SK-N-MC (cell line): ENCODE data around the gene SIM1.

Experiments used
- DNase-seq: peaks from one replicate; pipeline ENCODE4 v3.0.0-alpha.2; 2011; ENCODE audit warnings: low read depth, low spot score
- H3K27ac ChIP-seq: fragments of 200-600 bp; sonication (generic); 2 replicates; pipeline ENCODE4 v1.5.1; 2016; ENCODE audit warnings: mixed run types
- H3K36me3 ChIP-seq: fragments of 200-600 bp; sonication (generic); 2 replicates; pipeline ENCODE4 v1.6.1; 2017; ENCODE audit warnings: antibody characterized with exemption, low read length, mixed read lengths; ENCODE audit not compliant: insufficient read depth
- H3K4me3 ChIP-seq: fragments of 200-600 bp; sonication (generic); 2 replicates; pipeline ENCODE4 v1.5.1; 2016
- H3K9ac ChIP-seq: fragments of 200-600 bp; sonication (generic); 2 replicates; pipeline ENCODE4 v1.8.0; 2017; ENCODE audit warnings: mixed run types, mixed read lengths; ENCODE audit not compliant: insufficient read length
- H3K9me3 ChIP-seq: fragments of 200-600 bp; sonication (generic); 2 replicates; pipeline ENCODE4 v1.6.1; 2017; ENCODE audit warnings: low read depth, mild to moderate bottlenecking, antibody characterized with exemption, low read length, moderate library complexity, mixed read lengths
- EZH2 ChIP-seq: fragments of 200-600 bp; sonication (generic); IDR thresholded peaks from one replicate; pipeline ENCODE4 v1.6.1; 2017; ENCODE audit warnings: antibody characterized with exemption
- FOXP2 ChIP-seq: optimal IDR thresholded peaks from 2 replicates; pipeline ENCODE3; 2011; ENCODE audit warnings: mild to moderate bottlenecking, moderate library complexity; ENCODE audit not compliant: insufficient read depth; ENCODE audit errors: extremely low read length, control extremely low read depth
- POLR2AphosphoS5 ChIP-seq: IDR thresholded peaks from 2 replicates; pipeline ENCODE4 v1.6.1; 2012; ENCODE audit warnings: mild to moderate bottlenecking, low read depth, low read length, borderline replicate concordance

Gene SIM1

DNA sequence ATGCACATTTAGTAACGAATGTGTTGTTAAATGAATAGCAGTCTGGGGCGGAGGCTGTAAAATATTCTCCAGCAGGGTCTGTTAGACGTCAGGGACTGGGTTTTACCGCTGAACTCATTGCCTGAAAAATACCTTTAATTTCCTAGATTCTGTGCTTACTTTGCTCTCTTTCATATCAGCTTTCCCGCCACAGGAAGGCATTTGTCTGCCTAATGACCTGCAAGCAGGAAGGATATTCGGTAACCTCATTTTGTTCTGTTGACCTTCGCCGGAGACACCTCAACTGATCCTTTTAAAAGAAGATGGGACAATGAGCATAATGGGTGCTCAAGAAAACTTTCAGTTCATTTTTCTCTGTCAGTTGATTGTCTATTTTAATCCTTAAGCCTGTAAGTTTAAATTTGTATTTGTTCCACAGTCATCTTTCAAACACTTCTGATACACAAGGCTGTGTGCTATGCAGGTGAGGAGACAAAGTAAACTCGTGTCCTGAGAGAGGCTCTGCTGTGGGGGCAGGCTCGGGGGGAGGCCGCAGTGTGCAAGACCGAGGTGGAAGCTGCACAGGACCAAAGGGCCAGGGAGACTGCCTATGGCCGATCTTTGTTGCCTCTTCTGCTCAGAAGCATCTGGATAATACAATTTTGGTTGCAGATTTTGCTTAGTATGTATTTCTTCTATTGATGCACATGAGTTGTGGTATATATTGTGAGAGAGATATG, 27.4 kb upstream of the SIM1 start:
- H3K9ac ChIP-seq: no peak overlapping the region
- TF ChIP-seq EZH2 (no peak), POLR2AphosphoS5 (no peak), FOXP2 (no peak)
- no peaks in the 10 kb centered on the region for H3K9me3 ChIP-seq
- H3K36me3 ChIP-seq: no peaks in the 10 kb centered on the region
- no peak overlapping the region for H3K27ac ChIP-seq
- no peak overlapping the region for H3K4me3 ChIP-seq
- no peak for DNase-seq

DNA sequence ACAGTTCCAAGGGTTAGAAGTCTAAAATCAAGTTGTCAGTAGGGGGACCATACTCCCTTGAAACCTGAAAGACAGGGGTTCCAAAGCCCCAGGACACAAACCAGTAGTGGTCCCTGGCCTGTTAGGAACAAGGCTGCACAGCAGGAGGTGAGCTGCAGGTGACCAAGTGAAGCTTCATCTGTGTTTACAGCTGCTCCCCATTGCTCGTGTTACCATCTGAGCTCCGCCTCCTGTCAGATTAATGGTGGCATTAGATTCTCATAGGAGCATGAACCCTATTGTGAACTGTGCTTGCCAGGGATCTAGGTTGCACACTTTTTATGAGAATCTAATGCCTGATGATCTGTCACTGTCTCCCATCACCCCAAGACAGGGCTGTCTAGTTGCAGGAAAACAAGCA, 25.3 kb upstream of the SIM1 start:
- no peak for TF ChIP-seq FOXP2
- TF ChIP-seq EZH2: no peak
- no peak for TF ChIP-seq POLR2AphosphoS5
- no peaks in the 10 kb centered on the region for H3K36me3 ChIP-seq
- DNase-seq: no peak
- no peak overlapping the region for H3K27ac ChIP-seq
- no peaks in the 10 kb centered on the region for H3K9me3 ChIP-seq
- no peak overlapping the region for H3K4me3 ChIP-seq
- H3K9ac ChIP-seq: no peak overlapping the region

DNA sequence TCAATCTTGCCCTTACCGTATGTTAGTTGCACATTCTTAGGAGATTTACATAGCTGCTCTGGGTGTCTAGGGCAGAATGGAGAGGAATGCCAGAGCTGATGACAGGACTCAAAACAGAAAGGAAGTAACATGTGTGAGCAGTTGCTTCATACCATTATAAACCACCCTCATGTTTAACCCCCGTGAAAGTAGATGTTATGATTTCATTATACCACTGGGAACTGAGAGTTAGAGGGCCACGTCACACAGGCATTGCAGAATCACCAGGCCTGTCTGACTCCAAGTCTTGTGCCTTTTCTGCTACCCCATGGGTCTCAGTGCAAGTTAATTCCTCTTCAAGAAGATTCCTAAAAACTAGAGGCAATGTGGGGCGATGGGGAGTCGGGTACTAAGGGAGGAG, 23.5 kb upstream of the SIM1 start:
- Histone ChIP-seq H3K36me3 (no peaks in the 10 kb centered on the region), H3K4me3 (no peak overlapping the region), H3K9ac (no peak overlapping the region), H3K9me3 (no peaks in the 10 kb centered on the region), H3K27ac (no peak overlapping the region)
- no peak for TF ChIP-seq FOXP2
- no peak for TF ChIP-seq EZH2
- no peak for TF ChIP-seq POLR2AphosphoS5
- DNase-seq: no peak

DNA sequence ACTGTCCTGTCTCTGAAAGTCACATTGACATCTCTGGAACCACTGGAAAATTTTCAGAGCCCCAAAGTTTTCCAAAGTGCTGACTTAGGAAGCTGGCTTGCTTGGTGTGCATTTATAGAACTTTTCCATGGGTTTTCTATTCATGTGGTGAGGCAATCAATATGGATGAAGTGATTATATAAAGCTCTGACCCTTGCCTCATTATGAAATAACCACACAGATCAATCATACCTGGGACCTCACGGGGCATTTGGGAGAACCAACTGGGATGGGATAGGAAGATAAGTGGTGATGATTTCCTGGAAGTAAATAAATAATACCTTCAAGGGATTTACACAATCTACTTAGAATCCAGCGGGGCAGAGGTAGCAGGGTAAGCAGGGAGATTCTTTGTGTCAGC, 22.9 kb upstream of the SIM1 start:
- Histone ChIP-seq H3K9ac (no peak overlapping the region), H3K36me3 (no peaks in the 10 kb centered on the region), H3K27ac (no peak overlapping the region), H3K9me3 (no peaks in the 10 kb centered on the region), H3K4me3 (no peak overlapping the region)
- no peak for TF ChIP-seq FOXP2
- no peak for TF ChIP-seq POLR2AphosphoS5
- no peak for DNase-seq

DNA sequence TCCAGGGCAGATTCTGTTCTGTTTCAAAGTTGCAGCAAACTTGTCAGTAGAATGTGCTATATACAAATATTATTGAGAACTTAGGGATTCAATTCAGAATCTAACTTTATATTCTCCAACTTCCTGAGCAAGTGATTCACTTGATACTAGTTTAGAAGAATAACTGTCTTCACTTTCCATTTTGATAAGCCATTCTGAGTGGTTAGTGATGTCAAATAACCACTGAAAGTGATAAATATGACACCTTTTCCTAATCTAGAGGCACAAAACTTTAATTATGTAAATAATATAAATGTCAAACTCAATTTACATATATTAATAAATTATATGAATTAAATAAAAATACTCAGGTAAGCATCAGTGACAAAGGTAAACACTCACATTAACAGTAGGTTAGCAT, 20.5 kb upstream of the SIM1 start:
- H3K9ac ChIP-seq: no peak overlapping the region
- no peak overlapping the region for H3K27ac ChIP-seq
- H3K4me3 ChIP-seq: no peak overlapping the region
- TF ChIP-seq FOXP2: no peak
- TF ChIP-seq EZH2: no peak
- TF ChIP-seq POLR2AphosphoS5: no peak
- H3K9me3 ChIP-seq: no peaks in the 10 kb centered on the region
- no peaks in the 10 kb centered on the region for H3K36me3 ChIP-seq
- no peak for DNase-seq

DNA sequence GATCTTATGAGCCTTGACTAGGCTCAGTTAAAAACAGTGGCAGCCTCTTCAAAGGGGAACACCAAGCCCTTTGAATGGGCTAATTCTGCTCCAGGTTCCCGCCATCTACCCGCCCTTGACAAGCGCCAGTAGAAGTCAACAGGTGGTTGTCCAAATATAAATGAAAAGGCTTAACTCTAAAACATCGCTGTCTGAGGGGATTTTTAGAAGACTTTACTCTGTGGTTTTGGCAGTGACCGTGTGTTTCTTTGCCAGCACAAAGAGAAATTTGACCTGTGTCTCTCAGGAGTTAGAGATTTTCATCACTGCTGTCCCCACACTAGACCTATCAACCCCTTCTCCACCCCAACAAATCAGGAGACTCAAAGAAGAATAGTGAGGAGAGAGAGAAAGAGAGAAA, 19.8 kb upstream of the SIM1 start:
- no peak for DNase-seq
- no peak for TF ChIP-seq FOXP2
- TF ChIP-seq EZH2: no peak
- no peak for TF ChIP-seq POLR2AphosphoS5
- Histone ChIP-seq H3K36me3 (no peaks in the 10 kb centered on the region), H3K9me3 (no peaks in the 10 kb centered on the region), H3K4me3 (no peak overlapping the region), H3K27ac (no peak overlapping the region), H3K9ac (no peak overlapping the region)

DNA sequence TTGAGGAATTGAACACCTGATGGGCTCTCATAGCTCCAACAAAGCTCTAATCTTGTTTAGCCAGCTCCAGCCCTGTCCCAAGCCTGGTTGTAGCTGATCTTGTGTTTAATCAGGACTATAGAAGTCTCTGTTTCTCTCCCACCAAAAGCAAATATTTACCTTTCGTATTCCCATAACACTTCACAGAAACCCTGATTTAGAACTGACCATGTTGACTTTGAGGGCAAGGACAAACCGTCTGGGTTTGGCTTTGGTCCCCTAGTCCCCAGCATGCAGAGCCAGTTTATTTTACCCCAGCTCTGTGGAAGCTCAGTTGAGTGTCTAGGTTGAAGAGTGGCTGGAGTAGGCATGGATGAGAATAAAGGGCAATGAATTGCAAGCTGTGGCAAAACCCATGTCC, 18.0 kb upstream of the SIM1 start:
- no peaks in the 10 kb centered on the region for H3K36me3 ChIP-seq
- DNase-seq: no peak
- H3K9ac ChIP-seq: no peak overlapping the region
- H3K27ac ChIP-seq: no peak overlapping the region
- no peaks in the 10 kb centered on the region for H3K9me3 ChIP-seq
- TF ChIP-seq FOXP2 (no peak), POLR2AphosphoS5 (no peak), EZH2 (no peak)
- no peak overlapping the region for H3K4me3 ChIP-seq

DNA sequence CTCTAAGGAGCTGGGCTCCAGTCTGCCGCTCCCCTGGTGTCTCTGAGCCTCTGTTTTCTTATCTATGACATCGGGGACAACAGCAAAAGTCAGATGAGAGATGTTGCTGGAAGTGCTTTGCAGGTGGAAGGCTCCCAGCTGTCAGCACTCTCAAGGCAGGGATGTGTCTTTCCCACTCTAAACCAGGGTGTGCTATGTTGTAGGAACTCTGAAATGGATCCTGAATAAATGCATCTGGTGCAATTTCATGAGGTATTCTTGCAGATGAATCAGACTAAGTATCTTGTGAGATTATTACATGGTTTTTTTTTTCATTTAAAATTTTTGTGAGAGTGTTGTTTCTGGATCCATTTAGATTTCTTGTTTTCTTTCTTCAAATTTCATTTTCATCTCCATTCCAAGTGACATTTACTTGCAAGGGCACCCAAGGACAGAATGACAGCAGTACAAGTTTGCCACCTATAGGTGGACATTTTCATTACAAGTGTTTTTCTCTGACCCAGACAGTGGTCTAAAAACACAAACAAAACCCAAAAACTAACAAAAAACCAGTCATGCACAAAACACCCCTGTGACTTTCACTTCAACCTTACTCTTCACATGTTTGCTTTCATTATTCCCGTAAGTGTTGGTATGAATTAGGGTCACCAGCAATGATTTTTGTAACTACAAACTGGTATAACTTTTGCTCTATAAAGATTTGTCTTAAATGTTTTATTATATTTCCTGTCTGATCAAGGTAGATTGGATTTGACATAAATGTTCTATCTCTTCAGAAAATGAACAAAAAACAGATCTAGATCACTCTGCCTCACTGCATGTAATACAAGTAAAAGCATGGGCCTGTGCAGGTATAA, 14.7 kb upstream of the SIM1 start:
- Histone ChIP-seq H3K27ac (no peak overlapping the region), H3K9me3 (no peaks in the 10 kb centered on the region), H3K4me3 (no peak overlapping the region), H3K36me3 (no peaks in the 10 kb centered on the region), H3K9ac (no peak overlapping the region)
- DNase-seq: no peak
- TF ChIP-seq POLR2AphosphoS5 (no peak), EZH2 (no peak)
